ENCODE data around the gene TMEM132C.

The TMEM132C gene

DNA sequence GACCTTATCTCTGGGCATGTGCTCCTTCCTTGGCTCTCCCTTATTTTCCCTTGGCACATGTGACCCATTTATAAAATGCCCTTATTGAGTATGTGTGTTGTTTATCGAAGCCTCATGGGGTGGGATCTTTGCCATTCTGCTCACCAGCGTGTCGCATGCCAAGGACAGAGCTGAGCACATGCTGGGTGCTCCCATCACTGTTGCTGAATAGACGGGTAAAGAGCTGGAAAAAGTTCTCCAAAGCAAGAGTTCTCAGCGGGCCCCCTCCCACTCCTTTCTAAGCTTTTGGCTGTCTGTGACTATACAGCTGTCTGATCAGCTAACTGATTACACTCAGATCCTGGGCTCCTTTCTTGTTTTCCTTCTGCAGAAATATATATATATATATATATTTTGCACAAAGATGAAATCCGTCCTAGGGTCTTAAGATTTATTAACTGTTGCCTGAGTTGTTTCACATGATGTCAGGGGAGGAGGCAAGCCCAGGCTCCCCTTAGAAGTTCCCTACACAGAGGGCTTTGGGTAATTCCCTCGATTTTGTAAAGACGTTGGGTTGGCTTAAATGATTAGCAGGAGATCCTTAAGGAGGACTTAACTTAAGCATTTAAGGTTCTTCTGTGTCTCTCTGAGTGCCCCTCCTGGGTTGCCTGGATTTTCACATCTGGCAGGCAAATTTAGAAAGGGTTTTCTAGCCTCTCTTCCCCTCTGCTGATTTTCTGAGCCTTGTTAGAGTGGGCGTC lies 71.6 kb downstream of the TMEM132C start:
- no peak for DNase-seq (ENCODE audit: low read depth in 1 of 2, low spot score in 1 of 2)

- no peak for DNase-seq (ENCODE audit: low read depth in 1 of 2, low spot score in 1 of 2)
Measured at GRCh38 chr12:128339126-128339520, 72.2 kb downstream of the TMEM132C start.

GRCh38 chr12:128339631-128340030 lies 72.7 kb downstream of the TMEM132C start:
- no peak for DNase-seq (ENCODE audit: low read depth in 1 of 2, low spot score in 1 of 2)

GRCh38 chr12:128353301-128353700 lies 86.3 kb downstream of the TMEM132C start:
- no peak for DNase-seq (ENCODE audit: low read depth in 1 of 2, low spot score in 1 of 2)

GRCh38 chr12:128356547-128356946 lies 89.6 kb downstream of the TMEM132C start:
- no peak for DNase-seq (ENCODE audit: low read depth in 1 of 2, low spot score in 1 of 2)

GRCh38 chr12:128361400-128361995 lies 94.5 kb downstream of the TMEM132C start:
- no peak for DNase-seq (ENCODE audit: low read depth in 1 of 2, low spot score in 1 of 2)

GRCh38 chr12:128365032-128365431 lies 98.1 kb downstream of the TMEM132C start:
- DNase-seq (ENCODE audit: low read depth in 1 of 2, low spot score in 1 of 2) = no peak

DNA sequence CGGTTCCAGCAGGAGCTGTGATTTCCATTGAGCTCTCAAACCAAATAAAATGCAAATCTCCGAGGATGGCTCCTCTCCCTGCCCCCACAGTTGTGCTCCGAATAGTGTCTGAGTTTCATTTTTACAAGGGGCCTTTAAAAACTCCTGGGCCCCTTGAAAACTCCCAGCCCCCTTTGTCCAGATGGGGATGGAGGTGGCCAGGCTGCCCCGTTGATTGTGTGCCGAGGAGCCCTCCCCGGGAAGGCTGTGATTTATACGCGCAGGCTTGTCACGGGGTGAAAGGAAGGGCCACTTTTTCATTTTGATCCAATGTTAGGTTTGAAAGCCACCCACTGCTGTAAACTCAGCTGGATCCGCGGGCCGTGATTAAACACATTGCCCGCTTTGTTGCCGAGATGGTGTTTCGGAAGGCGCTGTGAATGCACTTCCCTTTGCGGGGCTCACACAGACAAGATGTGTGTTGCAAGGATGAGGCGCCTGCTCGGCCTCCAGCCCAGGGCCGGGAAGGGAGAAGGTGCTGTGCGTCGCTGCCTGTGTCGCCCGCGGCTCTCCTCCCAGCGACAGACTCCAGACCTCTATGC lies 98.8 kb downstream of the TMEM132C start:
- no peak for DNase-seq (ENCODE audit: low read depth in 1 of 2, low spot score in 1 of 2)

DNA sequence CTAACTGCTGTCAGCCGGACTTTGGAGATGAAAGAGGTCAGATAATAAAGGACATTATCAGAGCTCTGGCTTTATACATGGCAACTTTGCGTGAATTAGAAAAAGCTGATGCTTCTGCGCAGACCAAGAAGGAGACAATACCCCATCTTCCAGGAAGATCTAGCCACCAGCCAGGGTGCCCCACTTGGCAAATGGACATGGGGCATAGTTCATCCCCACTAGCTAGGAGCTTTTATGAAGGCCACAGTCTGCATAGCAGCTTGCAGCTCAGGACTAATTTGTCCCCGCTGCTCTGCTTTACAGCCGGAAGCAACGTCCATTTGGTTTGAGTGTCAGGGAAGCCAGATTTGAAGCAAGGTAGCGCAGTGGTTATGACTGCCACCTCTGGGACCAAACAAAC lies 101.0 kb downstream of the TMEM132C start:
- DNase-seq (ENCODE audit: low read depth in 1 of 2, low spot score in 1 of 2) = no peak

DNA sequence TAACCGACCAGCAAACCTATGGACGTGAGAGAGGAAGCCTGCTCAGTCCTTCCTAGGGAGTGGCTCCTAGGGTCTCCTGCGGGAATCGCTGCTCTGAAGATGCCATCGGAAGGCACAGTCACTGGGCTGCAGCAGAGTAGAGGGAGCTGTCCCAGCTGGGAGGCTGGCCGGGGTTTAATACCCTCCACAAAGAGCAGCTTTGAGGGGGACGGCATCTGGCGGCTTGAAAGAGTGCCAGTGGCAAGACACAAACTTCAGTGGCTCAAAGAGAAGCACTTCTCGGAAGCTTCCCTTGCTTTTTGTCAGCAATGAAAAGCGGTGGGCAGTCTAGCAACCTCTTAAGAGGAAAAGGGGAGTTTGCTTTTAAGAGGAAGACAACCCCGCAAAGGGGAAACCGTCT lies 114.6 kb downstream of the TMEM132C start:
- no peak for DNase-seq (ENCODE audit: low read depth in 1 of 2, low spot score in 1 of 2)

GRCh38 chr12:128381946-128382345 lies 115.0 kb downstream of the TMEM132C start:
- DNase-seq (ENCODE audit: low read depth in 1 of 2, low spot score in 1 of 2) = no peak

DNA sequence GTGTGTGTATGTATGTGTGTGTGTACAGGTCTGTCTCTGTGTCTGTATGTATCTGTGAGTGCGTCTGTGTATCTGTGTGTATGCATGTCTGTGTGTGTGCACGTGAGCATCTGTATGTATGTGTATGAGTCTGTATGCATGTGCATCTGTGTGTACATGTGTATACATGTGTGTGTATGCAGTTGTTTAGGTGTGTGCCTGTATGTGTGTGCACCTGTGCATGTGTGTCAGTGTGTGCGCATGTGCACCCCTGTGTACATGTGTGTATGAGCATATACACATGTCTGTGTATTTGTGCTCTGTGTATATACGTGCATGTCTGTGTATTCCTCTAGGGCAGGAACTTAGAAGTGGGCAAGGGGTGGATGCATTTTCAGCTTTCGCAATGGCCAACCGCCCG lies 116.0 kb downstream of the TMEM132C start:
- DNase-seq (ENCODE audit: low read depth in 1 of 2, low spot score in 1 of 2) = no peak

- DNase-seq (ENCODE audit: low read depth in 1 of 2, low spot score in 1 of 2) = no peak
Measured at GRCh38 chr12:128383357-128383937, 116.5 kb downstream of the TMEM132C start.

DNA sequence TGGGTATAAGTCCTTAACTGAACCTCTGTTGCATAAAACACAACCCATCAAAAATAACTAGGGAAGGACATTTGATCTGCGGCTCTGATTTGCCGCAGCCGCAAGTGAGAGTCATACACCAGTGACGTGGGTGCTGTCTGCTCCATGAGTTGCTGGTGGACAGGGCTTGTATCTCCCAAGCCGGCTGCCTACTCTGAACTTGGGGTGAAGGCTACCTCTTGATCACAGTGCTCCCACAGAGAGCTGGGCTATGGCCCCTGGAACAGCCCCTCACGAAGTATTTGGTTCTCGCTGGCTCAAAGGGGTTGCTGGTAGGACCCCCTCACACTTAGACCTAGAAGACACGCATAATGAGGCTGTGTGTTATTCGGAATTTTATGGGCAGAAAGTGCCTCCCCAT lies 118.8 kb downstream of the TMEM132C start:
- DNase-seq (ENCODE audit: low read depth in 1 of 2, low spot score in 1 of 2) = no peak

GRCh38 chr12:128387811-128388422 lies 120.9 kb downstream of the TMEM132C start:
- no peak for DNase-seq (ENCODE audit: low read depth in 1 of 2, low spot score in 1 of 2)

DNA sequence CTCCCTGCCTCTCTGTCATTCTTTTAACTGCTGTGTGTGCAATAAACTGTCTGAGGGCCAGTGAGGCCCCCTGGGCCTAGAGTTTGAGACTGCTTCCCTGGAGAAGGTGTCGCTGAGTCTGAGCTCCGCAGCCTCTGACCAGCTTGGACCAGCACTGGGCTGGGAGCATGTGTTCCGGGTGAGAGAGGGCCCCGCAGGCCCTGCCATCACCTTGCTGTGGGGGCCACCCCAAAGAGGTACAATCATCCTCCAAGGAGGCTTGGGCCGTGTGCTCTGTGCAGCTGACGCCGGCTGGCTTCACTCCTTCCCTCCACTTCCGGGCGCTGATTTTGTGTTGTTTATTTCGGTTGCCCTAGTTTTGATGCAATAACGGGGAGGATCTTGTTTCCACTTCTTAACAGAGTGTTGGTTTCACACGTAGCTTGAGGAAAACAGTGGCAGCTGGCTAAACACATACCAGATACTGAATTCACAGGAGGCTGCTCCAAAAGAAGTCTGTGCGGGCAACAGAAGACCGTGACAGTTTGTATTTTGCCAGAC lies 121.6 kb downstream of the TMEM132C start:
- DNase-seq (ENCODE audit: low read depth in 1 of 2, low spot score in 1 of 2) = no peak

DNA sequence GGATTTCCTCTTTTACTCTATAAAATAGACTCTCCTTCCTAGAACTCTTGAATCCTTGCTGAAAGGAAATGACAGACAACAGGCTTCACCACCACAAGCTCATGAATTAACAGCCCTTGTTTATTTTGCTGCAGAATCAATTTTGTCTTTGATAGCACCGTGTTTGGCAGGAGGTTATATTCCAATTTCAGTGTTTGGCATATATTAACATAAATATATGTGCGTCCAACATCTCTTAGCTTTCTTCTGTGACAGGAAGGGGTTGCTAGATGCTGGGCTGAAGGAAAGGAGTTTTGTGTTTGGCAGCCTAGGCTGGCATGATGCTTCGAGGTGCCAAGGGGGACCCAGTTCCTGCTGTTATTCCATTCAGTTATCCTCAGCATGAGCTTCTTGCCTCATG lies 126.4 kb downstream of the TMEM132C start:
- DNase-seq (ENCODE audit: low read depth in 1 of 2, low spot score in 1 of 2) = no peak

- DNase-seq (ENCODE audit: low read depth in 1 of 2, low spot score in 1 of 2) = no peak
Measured at GRCh38 chr12:128394137-128394536, 127.2 kb downstream of the TMEM132C start.

DNA sequence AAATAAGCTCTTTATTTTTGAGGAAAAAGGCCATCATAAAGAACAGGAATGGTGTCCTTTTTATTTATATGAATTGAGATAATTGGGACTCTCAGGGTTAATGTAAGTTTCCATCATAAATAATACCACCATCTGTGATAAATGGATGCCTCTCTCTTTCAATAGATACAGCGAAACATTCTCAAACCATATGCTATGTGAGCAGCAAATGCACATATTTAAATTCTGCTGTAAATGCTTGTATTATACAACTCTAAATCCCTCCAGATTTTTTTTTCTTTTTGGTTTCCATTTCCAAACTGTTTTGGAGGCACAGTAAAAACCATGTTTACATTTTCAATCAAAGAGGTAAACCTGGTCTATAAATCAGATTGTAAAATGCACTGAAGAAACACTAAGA lies 132.3 kb downstream of the TMEM132C start:
- DNase-seq (ENCODE audit: low read depth in 1 of 2, low spot score in 1 of 2) = no peak

GRCh38 chr12:128402486-128403243 lies 135.7 kb downstream of the TMEM132C start:
- DNase-seq (ENCODE audit: low read depth in 1 of 2, low spot score in 1 of 2) = no peak

DNA sequence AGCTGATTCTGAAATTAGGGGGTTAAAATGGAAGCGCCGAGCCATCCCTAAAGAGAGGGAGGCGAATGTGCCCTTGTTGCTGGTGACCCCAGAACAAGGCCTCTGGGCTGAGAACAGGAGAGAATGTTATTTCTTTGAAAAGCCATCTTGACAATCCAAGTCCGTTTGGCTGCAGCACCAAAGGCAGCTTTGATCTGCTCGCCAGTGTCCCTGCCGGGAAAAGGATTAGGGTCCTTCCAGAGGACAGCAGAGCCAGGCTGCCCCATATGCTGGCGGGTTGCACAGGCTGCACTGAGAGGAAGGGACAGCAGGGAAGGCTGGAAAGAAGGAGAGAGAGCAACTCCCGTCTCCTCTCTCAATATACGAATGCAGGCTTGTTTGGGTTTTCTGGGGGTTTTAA lies 141.7 kb downstream of the TMEM132C start:
- no peak for DNase-seq (ENCODE audit: low read depth in 1 of 2, low spot score in 1 of 2)

Data from activated T-helper 1 cell treated with anti-CD3 and anti-CD28 coated beads, Interleukin-2, amount 50 U/mL, for 16 hours (primary cell).